Measurements from ENCODE around the gene ZNF583.

The ZNF583 gene

DNA sequence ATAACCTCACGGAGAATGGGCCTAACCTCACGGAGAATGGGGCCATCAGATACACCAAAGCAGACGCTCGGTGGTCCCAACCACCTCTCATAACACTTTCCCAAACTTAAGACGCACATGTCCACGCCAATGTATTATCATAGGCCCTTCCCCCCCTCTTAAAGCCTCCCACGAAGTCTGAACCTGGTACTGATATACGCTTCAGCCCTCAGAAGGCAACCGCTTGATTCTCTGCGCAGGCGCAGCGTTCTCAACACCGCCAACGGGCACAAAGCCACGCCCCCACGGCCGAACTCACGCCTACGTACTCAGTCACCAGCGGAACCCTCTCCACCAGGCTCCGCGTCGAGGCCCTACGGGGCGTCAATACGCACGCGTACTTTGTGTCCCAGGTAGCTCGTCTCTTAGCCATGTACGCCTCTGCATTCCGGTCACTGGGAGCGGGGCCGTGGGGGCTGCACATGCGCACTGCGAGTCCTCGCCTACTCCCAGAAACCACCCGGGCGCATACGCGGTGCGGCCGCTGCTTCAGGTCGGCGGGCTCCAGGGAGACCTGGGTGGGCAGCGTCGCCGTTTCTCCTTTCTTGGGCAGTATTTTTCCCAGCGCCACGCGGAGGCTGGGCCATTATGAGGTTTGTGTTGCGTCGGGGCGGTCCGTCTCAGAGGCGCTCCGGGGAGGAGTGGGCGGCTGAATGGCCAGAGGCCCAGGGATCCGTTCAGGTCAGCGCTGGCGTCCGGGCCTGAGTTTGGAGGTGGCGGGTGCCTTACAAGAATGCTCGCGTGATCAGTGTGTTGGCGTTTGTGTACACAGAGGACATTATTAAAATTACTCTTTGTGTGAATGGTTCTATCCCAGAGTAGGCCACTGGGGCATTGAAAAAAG is 36.1 kb upstream of the ZNF583 start:
- TF ChIP-seq POLR2AphosphoS5 (IDR thresholded peaks at IDR 0.05; ENCODE audit: low read depth, low read length): peak; percentile 87
- peak; percentile 29; the same call in 1 of the 2 replicates for TF ChIP-seq SIN3A (IDR thresholded peaks at IDR 0.05; ENCODE audit: borderline replicate concordance, insufficient read depth, low read length)
- TF ChIP-seq REST (IDR thresholded peaks at IDR 0.05; ENCODE audit: insufficient read depth in 1 of 2, low read depth in 2 of 2, low read length in 2 of 2): 0 out of 4 replicates have a peak, but pooled peaks of 1 of the 2 experiments have one; percentile 30
- peak; percentile 57 for TF ChIP-seq FOXP2 (optimal IDR thresholded peaks at IDR 0.05; ENCODE audit: borderline replicate concordance, extremely low read depth, extremely low read length, insufficient read depth)
- peak; percentile 67; the same call in 1 of the 2 replicates for TF ChIP-seq TAF1 (IDR thresholded peaks at IDR 0.05; ENCODE audit: borderline replicate concordance, insufficient read depth, low read length)

GRCh38 chr19:56369886-56370676 is 34.1 kb upstream of the ZNF583 start:
- TF ChIP-seq TAF1 (IDR thresholded peaks at IDR 0.05; ENCODE audit: borderline replicate concordance, insufficient read depth, low read length): no peak
- no peak for TF ChIP-seq REST (IDR thresholded peaks at IDR 0.05; ENCODE audit: insufficient read depth in 1 of 2, low read depth in 2 of 2, low read length in 2 of 2)
- no peak for TF ChIP-seq FOXP2 (optimal IDR thresholded peaks at IDR 0.05; ENCODE audit: borderline replicate concordance, extremely low read depth, extremely low read length, insufficient read depth)
- no peak for TF ChIP-seq SIN3A (IDR thresholded peaks at IDR 0.05; ENCODE audit: borderline replicate concordance, insufficient read depth, low read length)
- no peak for TF ChIP-seq POLR2AphosphoS5 (IDR thresholded peaks at IDR 0.05; ENCODE audit: low read depth, low read length)

DNA sequence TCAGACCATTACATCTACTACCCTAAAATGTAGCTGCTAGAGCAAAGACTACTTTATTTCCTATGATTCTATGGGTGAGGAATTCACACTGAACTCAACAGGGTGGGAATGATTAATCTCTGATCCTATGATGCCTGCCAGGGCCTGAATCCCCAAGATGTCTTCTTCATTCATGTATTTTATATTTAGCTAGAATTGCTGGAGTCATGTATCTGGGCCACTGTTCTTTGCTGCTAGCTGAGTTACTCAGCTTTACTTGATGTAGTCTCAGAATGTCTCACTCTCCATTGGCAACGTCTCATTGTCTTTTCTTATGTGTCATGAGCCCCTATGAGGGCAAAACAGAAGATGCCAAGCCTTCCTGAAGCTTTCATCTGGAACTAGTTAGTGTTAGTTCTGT is 31.9 kb upstream of the ZNF583 start:
- TF ChIP-seq SIN3A (IDR thresholded peaks at IDR 0.05; ENCODE audit: borderline replicate concordance, insufficient read depth, low read length) (no peak), POLR2AphosphoS5 (IDR thresholded peaks at IDR 0.05; ENCODE audit: low read depth, low read length) (no peak), TAF1 (IDR thresholded peaks at IDR 0.05; ENCODE audit: borderline replicate concordance, insufficient read depth, low read length) (no peak), FOXP2 (optimal IDR thresholded peaks at IDR 0.05; ENCODE audit: borderline replicate concordance, extremely low read depth, extremely low read length, insufficient read depth) (no peak), REST (IDR thresholded peaks at IDR 0.05; ENCODE audit: insufficient read depth in 1 of 2, low read depth in 2 of 2, low read length in 2 of 2) (no peak)

DNA sequence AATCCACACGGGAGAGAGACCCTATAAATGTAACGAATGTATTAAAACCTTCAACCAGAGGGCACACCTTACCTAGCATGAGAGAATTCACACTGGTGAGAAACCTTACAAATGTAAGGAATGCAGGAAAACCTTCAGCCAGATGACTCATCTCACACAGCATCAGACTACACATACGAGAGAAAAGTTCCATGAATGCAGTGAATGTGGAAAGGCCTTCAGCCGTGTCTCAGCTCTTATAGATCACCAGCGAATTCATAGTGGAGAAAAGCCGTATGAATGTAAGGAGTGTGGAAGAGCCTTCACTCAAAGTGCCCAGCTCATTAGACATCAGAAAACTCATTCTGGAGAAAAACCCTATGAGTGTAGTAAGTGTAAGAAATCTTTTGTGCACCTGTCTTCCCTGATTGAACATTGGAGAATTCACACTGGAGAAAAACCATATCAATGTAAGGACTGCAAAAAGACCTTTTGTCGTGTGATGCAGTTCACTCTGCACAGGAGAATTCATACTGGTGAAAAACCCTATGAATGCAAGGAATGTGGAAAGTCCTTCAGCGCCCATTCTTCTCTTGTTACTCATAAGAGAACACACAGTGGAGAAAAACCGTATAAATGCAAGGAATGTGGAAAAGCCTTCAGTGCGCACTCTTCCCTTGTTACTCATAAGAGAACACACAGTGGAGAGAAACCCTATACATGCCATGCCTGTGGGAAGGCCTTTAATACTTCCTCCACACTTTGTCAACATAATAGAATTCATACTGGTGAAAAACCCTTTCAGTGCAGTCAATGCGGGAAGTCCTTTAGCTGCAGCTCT is 26.8 kb upstream of the ZNF583 start:
- TF ChIP-seq FOXP2 (optimal IDR thresholded peaks at IDR 0.05; ENCODE audit: borderline replicate concordance, extremely low read depth, extremely low read length, insufficient read depth) (no peak), SIN3A (IDR thresholded peaks at IDR 0.05; ENCODE audit: borderline replicate concordance, insufficient read depth, low read length) (no peak), REST (IDR thresholded peaks at IDR 0.05; ENCODE audit: insufficient read depth in 1 of 2, low read depth in 2 of 2, low read length in 2 of 2) (no peak), POLR2AphosphoS5 (IDR thresholded peaks at IDR 0.05; ENCODE audit: low read depth, low read length) (no peak), TAF1 (IDR thresholded peaks at IDR 0.05; ENCODE audit: borderline replicate concordance, insufficient read depth, low read length) (no peak)

Data from PFSK-1 (cell line).